GM21576 (cell line): Measurements from ENCODE around the gene DAB1.

Source experiments
- ATAC-seq: cut with Tn5 transposase; IDR thresholded peaks from one replicate; pipeline ENCODE4 v1.9.1; 2021; ENCODE audit warnings: mild to moderate bottlenecking, moderate library complexity; ENCODE audit not compliant: unreplicated experiment

The DAB1 gene

DNA sequence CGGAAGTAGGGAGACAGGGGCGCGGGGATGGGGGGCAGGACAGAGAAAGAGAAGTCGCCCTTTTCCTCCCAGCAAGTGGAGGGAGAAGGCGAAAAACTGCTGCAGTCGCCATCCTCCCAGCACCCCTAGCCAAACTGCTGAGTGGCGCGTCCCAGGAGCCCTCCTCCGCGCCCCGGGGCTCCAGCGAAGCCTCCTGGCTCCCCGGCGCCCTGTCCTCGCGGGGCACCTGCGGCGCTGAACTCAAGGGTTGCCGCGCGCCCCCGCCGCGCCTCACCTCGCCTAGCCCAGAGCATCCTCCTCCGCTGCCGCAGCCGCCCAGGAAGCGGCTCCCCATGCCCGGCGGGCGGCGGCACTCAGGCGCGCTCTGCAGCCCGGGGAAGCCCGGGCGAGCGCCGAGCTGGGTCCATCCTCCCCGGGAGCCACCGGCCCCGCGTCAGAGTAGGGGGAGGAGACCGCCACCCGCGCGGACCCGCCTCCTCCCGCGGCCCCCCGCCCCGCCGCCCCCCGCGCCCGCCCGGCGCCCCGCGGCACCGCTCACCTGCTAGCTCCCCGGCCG, at the start of gene DAB1:
DAB1 (minus strand) TSS at position 405 of the 556 bp plus-strand sequence. CDS start 133,030 bp downstream, outside the sequence.
- no peak for ATAC-seq

DNA sequence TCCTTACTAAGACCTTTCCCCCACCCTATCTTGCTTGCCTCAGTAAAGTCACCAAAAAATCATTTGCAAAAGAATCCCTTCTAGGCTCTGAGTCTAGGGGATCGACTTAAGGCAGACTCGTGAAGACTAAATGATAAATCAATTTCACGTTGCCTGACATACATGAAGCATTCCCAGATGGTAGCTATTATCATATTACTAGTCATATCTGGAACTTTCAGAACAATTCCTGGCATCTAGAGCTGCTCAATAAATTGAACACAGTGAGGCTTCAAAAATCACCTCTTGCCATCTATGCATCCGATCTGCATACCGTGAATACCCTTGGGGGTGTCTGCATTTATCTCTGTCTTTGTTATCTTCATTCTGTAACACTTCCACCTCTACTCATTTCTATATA, 49.6 kb upstream of the DAB1 start:
- no peak for ATAC-seq

DNA sequence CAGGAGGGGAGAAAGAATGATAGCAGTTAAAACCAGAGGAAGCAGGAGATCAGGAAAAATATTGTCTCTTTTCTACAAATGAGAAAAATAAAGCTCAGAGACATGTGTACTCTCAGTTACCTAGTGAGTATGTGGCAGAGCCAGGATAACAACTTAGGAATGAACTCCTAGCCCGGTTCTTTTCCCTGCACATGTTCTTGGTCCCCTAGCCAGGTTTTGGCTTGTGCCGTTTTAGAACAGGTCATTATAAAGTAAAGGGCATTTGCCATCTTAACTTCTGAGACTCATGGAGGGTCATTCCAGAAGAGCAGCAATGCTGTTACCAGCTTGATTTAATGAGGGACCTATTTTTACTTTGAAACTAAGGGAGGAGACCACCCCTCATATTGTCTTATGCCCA, 48.1 kb upstream of the DAB1 start:
- no peak for ATAC-seq

DNA sequence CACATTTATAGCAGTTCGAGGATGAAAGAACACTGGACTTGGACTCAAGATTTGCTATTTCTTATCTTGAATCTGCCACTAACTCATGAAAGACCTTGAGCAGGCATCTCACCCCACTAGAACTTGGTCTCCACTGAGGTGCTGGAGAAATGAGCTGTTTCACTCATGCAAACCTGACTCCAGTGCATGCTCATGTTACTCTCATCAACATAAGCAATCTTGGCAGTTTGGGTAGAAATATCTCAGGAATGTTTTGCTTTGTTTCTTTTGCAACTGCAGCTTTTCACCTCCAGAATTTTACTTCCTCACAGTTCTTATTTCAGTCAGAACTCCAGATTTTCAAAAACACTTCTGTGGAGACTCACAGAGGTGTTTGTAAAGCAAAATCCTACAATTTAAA, 46.2 kb upstream of the DAB1 start:
- no peak for ATAC-seq

DNA sequence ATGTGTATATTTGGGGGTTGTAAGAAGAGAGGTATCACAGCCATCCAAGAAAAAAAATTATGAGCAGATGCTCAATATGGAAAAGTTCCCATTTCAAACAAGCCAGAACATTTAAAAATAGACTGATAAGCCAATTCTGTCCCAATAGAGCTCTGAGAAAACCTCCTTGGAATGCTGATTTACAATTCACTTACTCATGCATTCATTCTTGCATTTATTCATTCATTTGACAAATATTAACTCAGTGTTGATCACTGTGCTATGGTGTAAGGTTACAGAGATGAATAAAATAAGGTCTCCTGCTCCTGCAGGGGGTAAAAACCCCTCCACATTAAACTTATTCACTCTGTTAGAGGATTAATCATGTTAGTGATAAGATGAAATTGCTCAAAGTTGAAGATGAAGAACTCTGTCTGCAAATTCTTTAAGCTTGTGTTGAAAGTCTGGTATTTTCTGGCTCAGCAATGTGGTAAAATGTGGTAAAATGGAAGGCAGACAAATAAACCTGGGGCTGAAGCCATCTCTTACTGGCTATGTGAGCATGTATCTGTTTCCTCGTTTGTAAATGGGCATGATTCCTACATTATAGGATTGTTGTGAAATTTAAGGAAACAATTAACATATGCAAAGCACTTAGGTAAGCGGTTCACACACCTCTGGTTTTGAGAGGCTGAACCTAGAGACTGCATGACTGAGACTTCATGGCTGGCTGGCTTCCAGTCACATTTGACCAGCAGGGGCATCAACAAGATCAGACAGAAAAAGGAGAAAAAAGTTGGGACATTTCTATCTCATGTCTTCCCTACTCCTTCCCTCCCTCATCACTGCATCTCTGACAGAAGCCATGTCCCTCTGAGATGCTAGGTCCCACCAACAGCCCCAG, 45.0 kb upstream of the DAB1 start:
- no peak for ATAC-seq

DNA sequence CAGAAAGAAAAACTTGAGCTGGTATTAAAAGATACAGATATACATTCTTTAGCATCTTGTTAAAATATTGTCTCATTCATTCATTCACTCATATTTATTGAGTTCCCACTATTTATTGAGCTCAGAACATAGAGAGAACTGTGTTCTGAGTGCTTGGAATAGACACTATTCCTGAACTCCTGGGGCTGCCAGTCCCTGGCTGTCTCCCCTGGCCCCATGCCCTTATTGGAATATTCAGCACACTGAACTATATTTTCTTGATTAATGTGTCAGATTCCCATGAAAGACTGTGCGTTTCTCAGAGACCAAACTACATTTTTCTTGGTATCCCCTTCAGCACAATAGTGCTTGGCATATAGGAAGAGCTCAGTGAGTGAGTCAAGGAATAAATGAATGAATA, 44.0 kb upstream of the DAB1 start:
- ATAC-seq, result no peak

DNA sequence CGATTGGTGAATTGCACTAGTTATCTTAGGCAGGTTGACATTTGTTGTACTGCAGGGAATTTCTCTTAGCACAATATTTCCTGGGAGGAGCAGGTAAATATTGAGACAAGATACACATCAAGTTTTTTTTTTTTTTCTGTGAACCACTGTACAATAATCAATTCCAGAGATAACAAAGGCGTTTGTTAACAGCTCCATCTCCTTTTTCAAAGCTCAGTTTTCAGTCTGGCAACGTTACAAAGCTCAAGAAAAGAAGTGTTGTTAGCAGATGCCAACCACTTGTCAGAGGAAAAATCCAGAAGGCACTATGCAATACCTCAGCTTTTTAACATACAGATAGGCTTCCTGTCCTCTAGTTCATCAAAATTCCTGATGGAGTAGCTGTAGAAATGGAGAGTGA, 40.9 kb upstream of the DAB1 start:
- no peak for ATAC-seq

DNA sequence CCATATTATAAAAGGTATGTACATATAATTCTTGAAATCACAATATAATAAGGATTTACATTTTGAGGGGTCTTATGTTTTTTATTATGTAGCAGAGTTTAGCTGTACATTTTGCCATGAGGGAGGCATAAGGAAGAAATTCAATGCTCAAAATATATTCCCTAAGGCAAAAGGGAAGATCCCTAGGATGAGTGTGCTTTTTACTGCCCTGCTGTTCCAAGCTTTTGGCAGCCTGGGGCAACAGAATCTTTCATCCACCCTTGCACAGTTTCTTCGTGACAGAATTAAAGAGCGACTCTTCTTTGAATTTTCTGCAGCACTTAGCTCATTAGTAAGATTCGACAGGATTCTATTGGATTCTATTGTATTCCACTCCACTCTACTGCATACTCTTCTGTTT, 39.5 kb upstream of the DAB1 start:
- ATAC-seq, result no peak

DNA sequence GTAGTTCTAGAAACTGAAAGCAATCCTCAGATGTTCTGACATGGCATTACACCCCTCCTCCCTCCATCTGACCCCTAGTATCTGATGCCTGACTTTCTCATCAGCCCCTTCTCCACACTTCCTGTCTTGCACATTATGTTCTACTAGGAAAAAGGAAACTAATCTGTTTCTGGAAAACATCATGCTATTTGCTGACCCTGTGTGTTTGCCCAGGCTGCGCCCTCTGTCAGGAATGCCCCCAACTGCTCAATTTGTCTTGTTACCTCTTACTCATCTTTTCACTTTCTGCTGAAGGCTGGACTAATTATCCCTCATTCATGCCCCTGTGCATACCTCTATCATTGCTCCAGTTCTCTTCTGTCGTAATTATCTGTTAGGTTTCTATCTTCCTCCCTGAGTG, 37.5 kb upstream of the DAB1 start:
- no peak for ATAC-seq

DNA sequence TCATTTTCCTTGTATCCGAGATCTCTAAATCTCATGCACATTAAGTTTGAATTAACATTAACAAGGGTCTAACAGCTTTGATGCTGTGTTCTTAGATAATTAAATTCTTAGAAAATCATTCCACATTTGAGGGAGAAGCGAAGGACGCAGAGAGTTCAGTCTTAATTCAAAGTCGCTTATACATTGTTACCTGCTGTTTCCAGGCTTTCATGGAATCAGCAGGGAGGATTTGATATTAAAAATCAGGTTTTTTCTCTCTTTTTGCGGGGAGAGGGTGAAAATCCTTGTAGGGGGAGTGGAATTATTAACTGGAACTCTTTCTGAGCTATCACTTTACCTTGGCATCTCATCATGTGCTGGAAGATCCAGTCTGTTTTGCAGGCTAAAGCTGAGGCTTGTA, 27.7 kb upstream of the DAB1 start:
- ATAC-seq, result no peak

DNA sequence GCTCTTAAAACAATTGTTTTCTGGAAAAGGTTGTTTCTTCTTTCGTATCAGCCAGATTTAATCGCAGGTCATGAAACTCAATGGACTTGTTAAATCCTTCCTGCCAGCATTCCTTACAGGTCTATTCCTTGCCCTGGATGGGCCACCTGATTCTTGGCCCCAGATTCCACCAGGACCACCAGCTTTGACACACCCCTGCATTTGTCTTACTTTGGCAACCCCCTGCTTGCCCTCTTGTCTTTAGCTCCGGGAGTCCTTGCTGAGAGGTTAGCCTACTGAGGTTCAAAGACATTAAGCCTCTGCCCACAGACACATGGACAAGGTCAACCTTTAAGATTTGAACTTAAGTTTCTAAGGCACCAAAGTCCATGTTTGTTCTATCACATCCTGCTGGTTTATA, 27.1 kb upstream of the DAB1 start:
- no peak for ATAC-seq

DNA sequence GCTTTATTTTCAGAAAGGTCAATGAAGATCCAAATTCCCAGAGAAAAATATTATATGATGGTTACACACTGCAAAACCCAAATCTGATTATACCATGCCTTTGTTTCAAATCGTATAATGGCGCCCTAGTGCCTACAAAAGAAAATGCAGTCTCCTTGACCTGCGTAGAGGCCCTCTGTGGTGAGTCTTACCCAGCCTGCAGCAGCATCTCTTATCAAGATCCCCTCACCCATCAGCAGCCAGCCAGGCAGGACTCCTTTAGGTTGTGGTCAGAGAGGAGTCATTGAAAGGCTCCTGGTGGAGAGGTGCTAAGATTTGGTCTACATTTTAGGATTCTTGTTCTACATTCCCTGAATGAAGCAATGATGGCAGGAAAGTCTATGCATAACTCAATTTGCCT, 23.7 kb upstream of the DAB1 start:
- ATAC-seq, result no peak

DNA sequence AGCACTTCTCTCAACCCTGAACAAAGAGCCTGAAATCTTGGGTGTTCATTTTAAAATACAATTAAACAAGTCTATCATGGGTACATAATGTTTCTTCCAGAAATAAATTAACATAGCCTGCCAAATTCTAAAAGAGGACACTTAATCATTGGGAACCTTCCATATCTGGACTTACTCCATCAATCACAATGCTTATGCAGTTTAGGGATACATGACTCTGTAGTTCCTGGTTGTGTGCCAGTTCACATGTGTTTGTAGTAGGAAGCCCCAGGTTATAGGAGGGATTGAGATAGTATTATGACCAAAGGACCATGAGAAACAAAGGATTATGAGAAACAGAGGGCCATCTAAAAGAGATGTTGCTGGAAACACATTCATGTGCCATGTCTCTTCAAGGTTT, 19.1 kb upstream of the DAB1 start:
- no peak for ATAC-seq

DNA sequence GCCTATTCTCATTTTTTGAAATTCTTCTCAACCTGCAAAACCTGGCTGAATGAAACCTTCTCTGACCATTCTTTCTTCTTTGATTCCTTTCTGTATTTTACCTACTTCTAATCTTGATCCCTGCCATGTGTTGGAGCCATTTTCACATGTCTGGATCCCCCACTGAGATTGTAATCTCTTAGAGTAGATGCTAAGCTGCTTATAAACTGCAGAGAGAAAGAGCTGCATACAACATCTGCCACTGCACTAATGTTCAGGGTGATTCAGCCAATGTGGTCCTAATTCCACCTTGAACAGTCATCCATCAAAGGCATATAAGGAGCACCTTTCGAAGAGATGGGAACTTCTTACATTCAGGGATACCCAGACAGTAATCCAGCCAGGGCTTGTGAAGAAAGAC, 16.2 kb upstream of the DAB1 start:
- no peak for ATAC-seq

DNA sequence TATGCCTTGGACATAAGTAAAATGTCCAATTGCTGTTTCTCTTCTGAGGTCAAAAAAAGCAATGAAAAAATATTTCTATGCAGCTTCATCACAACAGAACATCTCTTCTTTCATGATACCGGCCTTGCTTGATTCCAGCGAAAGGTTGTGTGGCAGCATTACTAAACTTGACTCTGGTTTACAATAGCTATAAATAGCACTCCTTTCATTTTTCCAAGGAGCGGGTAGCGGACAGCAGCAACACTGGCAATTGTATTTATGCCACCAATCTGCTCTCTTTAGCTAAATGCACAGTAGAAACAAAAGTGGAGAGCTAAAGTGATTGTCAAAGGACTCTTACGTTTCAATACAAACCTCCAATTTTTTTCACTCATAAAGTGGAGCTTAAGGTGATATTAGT, 7.5 kb upstream of the DAB1 start:
- no peak for ATAC-seq

DNA sequence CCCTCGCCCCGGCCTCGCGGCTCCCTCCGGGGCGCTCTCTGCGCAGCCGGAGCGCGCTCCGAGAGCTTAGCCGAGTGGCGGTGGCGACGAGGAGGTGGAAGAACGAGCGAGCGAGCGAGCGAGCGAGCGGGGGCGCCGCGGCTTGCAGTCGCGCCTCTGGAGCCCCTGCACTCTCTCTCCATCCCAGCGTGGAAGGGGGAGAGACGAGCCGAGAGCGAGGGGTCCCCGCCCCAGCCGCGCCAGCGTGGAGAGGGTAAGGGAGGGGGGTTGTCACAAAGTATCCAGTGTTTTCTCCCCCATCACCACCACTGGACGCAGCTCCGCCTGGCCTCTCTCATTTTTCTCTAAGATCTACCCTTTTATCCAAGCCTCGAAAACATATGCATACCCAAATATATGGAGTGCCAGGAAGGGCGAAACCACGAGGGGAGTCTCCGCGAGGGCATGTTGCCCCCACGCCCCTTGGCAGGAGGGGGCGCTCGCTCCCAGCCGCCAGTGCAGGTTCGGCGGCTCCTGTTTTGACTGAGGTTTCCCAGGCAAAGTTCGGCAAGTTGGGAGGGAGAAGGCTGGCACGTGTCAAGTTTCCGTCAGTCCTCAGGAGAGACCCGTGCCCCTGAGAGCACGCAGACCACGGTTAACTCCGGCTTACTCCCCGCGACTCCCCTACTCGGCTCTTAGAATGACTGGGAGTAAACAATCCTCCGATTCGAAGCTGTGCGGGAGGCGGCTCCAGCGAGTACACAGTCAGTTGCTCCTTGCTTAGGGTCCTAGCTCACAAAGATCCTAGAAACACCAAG, 569 bp upstream of the DAB1 start:
- ATAC-seq, result no peak

DNA sequence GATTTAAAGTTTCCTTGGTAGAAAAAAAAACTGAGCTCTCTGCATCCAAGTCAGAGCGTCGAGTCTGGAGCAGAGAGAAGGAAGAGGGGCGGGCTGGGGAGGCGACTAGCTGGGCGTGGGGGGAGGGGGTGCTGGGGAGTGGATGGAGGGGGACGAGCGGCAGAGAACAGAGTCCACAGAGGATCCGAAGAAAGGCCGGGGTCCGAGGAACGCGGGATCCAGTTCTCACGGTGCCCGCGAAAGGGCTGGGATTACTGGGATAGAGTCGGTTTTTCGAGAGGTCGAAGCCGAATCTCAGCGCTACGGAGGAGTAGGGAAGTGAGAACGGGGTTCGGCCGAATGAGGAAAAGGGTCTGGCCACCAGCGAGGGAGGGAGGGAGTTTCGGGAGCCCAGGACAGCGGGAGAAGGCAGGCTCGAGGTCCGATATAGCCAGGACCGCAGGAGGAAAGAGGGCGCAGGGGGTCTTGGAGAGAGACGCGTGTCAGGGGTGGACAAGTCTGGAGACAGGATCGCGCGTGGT, 665 bp downstream of the DAB1 start:
- no peak for ATAC-seq

DNA sequence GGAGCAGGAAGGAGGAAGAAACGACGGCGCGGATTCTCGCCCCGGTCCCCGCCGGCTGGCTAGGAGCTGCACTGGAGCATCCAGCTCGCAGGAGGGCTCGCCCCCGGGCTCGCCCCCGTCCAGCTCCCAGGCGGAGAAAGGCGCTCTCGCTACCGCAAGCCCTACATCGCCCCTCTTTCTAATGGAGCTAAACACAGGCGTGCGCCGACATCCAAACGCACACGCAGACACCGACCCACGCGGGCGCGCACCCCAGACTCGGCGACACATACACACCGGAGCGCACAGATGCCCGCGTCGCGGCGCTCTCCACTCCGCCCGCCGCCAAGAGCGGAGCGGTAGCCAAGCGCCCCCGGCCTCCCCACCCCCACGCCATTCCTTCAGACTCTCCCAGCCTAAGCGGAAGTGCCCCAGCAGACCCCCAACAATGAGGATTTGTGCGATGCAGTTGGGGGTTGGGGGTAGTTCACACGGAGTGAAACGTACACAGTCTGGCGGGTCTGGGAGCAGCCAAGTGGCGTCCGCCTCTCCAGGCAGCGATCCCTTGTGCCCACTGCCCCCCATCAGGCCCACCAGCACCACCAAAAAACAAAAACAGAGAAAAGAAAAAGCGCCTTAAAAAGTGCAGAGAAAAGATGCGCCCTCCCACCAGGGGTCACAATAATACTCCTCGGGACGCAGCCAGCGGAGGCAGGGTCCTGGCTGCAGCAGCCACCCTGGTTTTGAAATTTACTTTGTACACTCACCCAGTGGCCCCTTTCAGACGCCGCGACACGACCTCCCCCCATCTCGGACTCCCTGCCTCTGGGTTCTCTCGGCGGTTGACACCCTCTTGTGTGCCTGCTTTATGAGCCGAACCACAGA, 1.4 kb downstream of the DAB1 start:
- no peak for ATAC-seq

DNA sequence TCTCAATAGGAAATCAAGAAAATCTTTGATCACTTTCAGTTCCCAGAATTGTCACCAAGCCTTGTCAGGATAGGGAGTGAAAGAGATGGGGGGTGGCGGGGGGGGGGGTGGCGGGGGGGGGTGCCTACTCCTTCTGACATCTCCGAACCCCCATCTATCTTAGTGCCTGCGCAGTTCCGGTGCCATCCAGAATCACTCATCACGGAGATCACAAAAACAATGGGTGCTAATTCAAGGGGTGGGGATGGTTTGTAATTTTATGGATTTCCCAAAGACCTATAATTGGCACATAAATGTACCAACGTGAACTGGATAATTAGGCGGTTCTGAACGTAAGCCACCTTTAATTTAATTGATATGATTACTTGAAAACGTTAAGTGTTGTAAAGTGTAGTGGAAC, 2.1 kb downstream of the DAB1 start:
- no peak for ATAC-seq

DNA sequence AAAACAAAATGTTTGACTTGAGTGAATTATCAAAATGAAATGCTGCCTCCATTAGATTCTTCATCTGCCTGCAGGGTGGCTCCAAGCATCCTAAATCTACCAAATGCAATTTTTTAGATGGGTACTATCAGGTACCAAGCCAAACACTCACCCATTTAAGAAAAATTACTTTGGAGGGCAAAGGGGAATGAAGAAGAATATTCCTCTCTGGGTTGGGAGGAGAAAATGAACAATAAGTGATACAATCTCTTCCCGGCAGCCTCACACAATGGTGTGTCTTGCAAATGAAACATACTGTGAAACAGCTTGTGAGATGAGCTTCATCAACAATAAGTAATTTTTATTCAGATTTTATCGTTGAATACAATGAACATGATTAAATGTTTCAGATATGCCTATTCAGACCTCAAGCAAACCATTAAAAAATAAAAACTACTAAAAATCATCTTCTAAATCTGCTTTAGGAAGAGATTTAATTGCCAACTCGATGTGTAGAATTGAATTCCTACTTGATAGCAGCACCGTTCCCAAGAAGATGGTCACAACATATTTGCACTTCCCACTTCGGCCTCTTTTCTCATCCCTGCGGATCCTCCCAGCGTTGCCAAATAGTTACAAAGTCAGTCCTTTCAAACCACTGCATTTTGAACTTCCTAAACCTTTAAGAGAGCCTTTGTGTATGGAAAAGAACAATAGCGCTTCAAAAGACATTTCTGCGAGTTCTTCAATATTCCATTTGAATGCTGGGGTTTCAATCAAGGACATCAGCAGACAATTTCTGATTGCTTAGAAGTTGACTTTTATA, 2.7 kb downstream of the DAB1 start:
- no peak for ATAC-seq
